Psoas muscle (tissue), 8 donors: ENCODE data around the gene ARL2BP. TPM values are rescaled to one million over a fixed set of nuclear protein-coding genes. Genes with fewer than 3 reads are reported as not detected.

Source experiments
- ATAC-seq, 4 donors: fragments of 200-7000 bp; cut with Tn5 transposase; one replicate each; pipeline ENCODE4 v1.9.1; 2020; ENCODE audit warnings: moderate library complexity in 3 of 4, mild to moderate bottlenecking in 2 of 4
- DNase-seq, 2 donors: peaks; one replicate each; pipeline ENCODE4 v3.0.0-alpha.2; 2020
- H3K27ac ChIP-seq: fragments of 200-600 bp; one replicate; pipeline ENCODE4 v1.8.0; 2022
- H3K27me3 ChIP-seq, 3 donors: fragments of 200-600 bp in 1 of 3; one replicate each; pipeline versions ENCODE4 v1.6.1 to v1.8.0; 2013 to 2022; ENCODE audit warnings: low read length in 2 of 3, mild to moderate bottlenecking in 2 of 3, moderate library complexity in 1 of 3; ENCODE audit not compliant: insufficient read depth in 3 of 3
- H3K36me3 ChIP-seq, 2 donors: fragments of 200-600 bp in 1 of 2; one replicate each; pipeline versions ENCODE4 v1.6.1 to v1.8.0; 2013 to 2022; ENCODE audit warnings: low read depth in 1 of 2, mild to moderate bottlenecking in 1 of 2, moderate library complexity in 1 of 2; ENCODE audit not compliant: insufficient read depth in 1 of 2
- H3K4me1 ChIP-seq: fragments of 200-600 bp; one replicate; pipeline ENCODE4 v1.8.0; 2022
- H3K4me3 ChIP-seq: fragments of 200-600 bp; one replicate; pipeline ENCODE4 v1.8.0; 2022; ENCODE audit warnings: mild to moderate bottlenecking
- H3K9me3 ChIP-seq: fragments of 200-600 bp; one replicate; pipeline ENCODE4 v1.8.0; 2022
- WGBS, 3 donors: extraction: QIAGEN DNeasy Blood & Tissue Kit; methylation state at CpG; one replicate each; pipeline versions ENCODE4 v1.1.6 to v1.1.7; 2013; 5-methylcytosine and 5-hydroxymethylcytosine counted together
- intact Hi-C, 2 donors: fragments of 100-400 bp; cut with DNase I; formaldehyde crosslinking; loops; one replicate each; pipeline versions ENCODE4 v1.11.0 to v1.14.2; 2022
- polyA plus RNA-seq, 3 donors: library from polyadenylated mRNA; stranded (reverse); fragments of 200-250 nt; gene quantifications; one replicate each; pipeline ENCODE4 v1.2.3, GENCODE V29; 2013
- total RNA-seq, 4 donors: library from RNA; stranded (reverse); fragmentation: NEBNext Ultra II Directional in 2 of 4; extraction: Animal tissue kit (Norgen Biotek cat#: 25700) in 2 of 4; gene quantifications; one replicate each; pipeline versions ENCODE4 v1.2.1 to v1.2.4, GENCODE V29; 2021 to 2023
- TF ChIP-seq, protein P1 (sequence below): fragments of 200-600 bp; IDR thresholded peaks from one replicate; pipeline ENCODE4 v1.8.0; 2022; ENCODE audit warnings: antibody characterized with exemption
- donor health status: healthy with polysubstance abuse.
- donor health status: DM: no; HTN: no; CAD: no; lungs with moderate emphysema.
- donor health status: Bipolar disorder and iron deficiency.
- donor health status: healthy.
- donor health status: DM: yes; HTN: yes; CAD: no.
- donor health status: DM: no; HTN: no; CAD: no.
- donor health status: DM: no; HTN: no; CAD: no.
- donor health status: DM: yes; HTN: yes; CAD: no.

Gene ARL2BP
- total and polyA plus RNA-seq, 7 donors = 25.2 to 88.3 (median 39.9) TPM

DNA sequence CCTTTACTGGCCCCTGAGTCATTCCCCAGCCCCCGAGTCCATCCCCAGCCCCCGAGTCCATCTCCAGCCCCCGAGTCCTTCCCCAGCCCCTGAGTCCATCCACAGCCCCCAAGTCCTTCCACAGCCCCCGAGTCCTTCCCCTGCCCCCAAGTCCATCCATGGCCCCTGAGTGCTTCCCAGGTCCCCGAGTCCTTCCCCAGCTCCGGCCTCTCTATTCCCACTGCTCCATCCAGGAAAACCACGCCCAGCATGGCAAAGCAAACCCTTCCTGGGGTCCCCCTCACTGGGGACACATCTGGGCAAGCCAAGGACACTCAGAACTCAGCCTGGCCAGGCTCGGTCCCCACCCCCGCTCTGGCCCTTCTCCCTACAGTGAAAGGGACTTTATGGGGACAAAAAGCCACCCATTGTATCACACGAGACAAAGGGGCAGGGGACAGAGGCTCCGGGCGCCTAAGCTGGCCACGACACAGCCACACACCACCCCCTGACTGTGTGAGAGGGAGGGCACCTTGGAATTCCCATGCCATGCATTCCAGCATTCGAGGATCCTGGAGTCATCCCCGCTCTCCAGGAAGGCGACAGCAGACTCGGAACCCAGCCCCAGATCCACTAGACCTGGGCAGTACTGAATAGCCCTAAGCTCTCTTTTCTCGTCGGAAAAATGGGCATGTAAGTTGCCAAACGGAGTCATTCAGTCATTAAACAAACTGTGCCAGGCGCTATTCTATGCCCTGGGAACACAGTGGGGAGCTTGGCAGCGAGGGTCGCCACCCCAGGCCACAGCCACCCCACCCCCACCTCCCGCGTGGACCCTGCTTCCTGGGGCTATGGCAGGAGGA, 25.4 kb downstream of the ARL2BP start:
- DNase-seq = peak in 1 of 2 donors; percentile 19
- intact Hi-C loops = no loop called here
- TF ChIP-seq, protein P1, sequence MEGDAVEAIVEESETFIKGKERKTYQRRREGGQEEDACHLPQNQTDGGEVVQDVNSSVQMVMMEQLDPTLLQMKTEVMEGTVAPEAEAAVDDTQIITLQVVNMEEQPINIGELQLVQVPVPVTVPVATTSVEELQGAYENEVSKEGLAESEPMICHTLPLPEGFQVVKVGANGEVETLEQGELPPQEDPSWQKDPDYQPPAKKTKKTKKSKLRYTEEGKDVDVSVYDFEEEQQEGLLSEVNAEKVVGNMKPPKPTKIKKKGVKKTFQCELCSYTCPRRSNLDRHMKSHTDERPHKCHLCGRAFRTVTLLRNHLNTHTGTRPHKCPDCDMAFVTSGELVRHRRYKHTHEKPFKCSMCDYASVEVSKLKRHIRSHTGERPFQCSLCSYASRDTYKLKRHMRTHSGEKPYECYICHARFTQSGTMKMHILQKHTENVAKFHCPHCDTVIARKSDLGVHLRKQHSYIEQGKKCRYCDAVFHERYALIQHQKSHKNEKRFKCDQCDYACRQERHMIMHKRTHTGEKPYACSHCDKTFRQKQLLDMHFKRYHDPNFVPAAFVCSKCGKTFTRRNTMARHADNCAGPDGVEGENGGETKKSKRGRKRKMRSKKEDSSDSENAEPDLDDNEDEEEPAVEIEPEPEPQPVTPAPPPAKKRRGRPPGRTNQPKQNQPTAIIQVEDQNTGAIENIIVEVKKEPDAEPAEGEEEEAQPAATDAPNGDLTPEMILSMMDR = no peak
- ATAC-seq = no peak
- Histone ChIP-seq H3K9me3 (no peaks in the 10 kb centered on the region), H3K4me1 (no peaks in the 10 kb centered on the region), H3K4me3 (no peak overlapping the region), H3K27me3 (no peaks in the 10 kb centered on the region), H3K36me3 (no peaks in the 10 kb centered on the region), H3K27ac (no peak overlapping the region)
- 73 to 81% (median 73%) methylated on average over 25 of the region's 25 CpGs for WGBS, 3 donors

DNA sequence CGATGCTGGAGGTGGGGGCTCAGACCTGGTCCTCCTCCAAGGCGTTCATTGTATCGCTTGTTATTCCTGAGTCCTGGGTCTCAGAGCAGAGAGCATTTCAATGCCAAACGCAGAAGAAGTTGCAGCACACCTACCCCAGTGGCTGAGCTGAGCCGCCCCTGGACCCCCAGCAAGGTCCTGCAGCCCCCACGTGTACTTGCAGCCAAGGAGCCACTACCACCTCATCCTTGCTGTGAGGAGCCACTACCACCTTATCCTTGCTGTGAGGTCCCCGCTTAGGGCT, 25.9 kb downstream of the ARL2BP start:
- intact Hi-C loops = no loop called here
- H3K9me3 ChIP-seq = no peaks in the 10 kb centered on the region
- no peak overlapping the region for H3K4me3 ChIP-seq
- WGBS, 3 donors = 84 to 93% (median 90%) methylated on average over 7 of the region's 7 CpGs
- H3K4me1 ChIP-seq = no peaks in the 10 kb centered on the region
- DNase-seq (no peak), ATAC-seq (no peak)
- H3K27me3 ChIP-seq = no peaks in the 10 kb centered on the region
- no peak overlapping the region for H3K27ac ChIP-seq
- no peaks in the 10 kb centered on the region for H3K36me3 ChIP-seq
- TF ChIP-seq, protein P1 = no peak

DNA sequence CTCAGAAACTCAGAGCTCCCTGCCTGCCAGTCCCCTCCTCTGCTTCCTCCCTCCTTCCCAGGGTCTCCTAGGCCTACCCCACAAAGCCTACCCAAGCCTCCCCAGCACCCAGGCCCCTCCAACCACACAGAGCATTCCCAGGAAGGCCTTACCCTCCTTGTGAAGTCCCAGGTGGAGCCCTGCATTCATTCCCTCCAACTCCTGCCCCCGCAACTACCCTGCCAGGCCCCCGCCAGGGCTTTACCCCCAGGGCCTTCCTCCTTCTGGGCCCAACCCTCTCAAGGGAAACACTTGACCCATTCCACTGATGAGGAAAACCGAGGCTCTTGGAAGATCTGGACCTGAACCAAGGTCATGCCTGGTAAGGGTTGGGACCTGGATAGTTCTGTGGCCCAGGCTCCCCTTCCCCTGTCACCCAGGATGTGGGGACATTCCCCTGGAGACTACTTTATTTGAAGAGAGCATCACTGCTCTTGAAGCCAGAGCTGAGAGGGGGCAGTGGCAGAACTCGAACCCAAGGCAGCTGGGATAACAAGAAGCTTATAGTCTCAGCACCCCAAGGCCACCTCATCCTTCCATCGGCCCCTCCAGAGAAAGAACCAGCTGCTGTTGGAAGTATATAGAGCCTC, 26.9 kb downstream of the ARL2BP start:
- H3K9me3 ChIP-seq = no peaks in the 10 kb centered on the region
- no peak overlapping the region for H3K4me3 ChIP-seq
- H3K27ac ChIP-seq = no peak overlapping the region
- DNase-seq = peak in 1 of 2 donors; percentile 24
- no peaks in the 10 kb centered on the region for H3K36me3 ChIP-seq
- WGBS, 3 donors = 70 to 86% (median 77%) methylated on average over 5 of the region's 5 CpGs
- H3K27me3 ChIP-seq = no peaks in the 10 kb centered on the region
- H3K4me1 ChIP-seq = no peaks in the 10 kb centered on the region
- intact Hi-C loops = no loop called here
- no peak for ATAC-seq
- TF ChIP-seq, protein P1 = no peak

DNA sequence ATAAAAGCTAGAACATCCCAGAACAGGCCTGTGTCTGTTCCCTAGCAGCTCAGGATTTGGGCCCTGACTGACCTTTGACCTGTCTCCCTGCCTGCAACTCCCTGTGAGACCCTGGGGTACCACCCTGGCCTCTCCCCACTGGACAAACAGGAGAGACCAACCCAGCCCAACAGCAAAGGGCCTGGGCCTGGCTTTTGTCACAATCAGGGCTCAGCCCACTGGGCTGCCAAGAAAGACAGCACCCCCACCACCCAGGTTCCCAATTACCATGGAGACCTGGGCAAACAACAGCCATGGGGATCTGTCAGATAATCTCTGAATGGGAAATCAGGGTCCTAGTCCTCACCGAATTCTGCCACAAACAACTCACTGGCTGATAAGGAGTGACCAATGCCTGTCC, 28.3 kb downstream of the ARL2BP start:
- no peak overlapping the region for H3K27ac ChIP-seq
- 69 to 77% (median 74%) methylated on average over 1 of the region's 1 CpG for WGBS, 3 donors
- no peaks in the 10 kb centered on the region for H3K27me3 ChIP-seq
- DNase-seq (peak in 1 of 2 donors; percentile 19), ATAC-seq (no peak)
- H3K4me3 ChIP-seq = no peak overlapping the region
- no peaks in the 10 kb centered on the region for H3K4me1 ChIP-seq
- H3K36me3 ChIP-seq = no peaks in the 10 kb centered on the region
- intact Hi-C loops = no loop called here
- no peaks in the 10 kb centered on the region for H3K9me3 ChIP-seq
- TF ChIP-seq, protein P1 = no peak
